HCT116 (cell line): ENCODE data around the gene SIAH2.

ENCODE experiments used
- EZH2 ChIP-seq: fragments of 200-600 bp; sonication (generic); IDR thresholded peaks from 2 replicates; pipeline ENCODE4 v1.6.1; 2017; ENCODE audit warnings: antibody characterized with exemption, mixed run types
- TF ChIP-seq, protein P1 (sequence below), 3 experiments: fragments of 200-600 bp in 1 of 3; sonication (generic) in 1 of 3; IDR thresholded peaks in 2 of 3; conservative IDR thresholded peaks in 1 of 3; 2 replicates each; pipeline ENCODE4 v1.5.1; 2012 to 2017; ENCODE audit warnings: low read depth in 2 of 3, low read length in 2 of 3, antibody characterized with exemption in 1 of 3, borderline replicate concordance in 1 of 3, control low read depth in 1 of 3, mild to moderate bottlenecking in 1 of 3, mixed read lengths in 1 of 3, mixed run types in 1 of 3, moderate library complexity in 1 of 3; ENCODE audit not compliant: insufficient read depth in 1 of 3

- no peak for TF ChIP-seq EZH2
- TF ChIP-seq, protein P1, sequence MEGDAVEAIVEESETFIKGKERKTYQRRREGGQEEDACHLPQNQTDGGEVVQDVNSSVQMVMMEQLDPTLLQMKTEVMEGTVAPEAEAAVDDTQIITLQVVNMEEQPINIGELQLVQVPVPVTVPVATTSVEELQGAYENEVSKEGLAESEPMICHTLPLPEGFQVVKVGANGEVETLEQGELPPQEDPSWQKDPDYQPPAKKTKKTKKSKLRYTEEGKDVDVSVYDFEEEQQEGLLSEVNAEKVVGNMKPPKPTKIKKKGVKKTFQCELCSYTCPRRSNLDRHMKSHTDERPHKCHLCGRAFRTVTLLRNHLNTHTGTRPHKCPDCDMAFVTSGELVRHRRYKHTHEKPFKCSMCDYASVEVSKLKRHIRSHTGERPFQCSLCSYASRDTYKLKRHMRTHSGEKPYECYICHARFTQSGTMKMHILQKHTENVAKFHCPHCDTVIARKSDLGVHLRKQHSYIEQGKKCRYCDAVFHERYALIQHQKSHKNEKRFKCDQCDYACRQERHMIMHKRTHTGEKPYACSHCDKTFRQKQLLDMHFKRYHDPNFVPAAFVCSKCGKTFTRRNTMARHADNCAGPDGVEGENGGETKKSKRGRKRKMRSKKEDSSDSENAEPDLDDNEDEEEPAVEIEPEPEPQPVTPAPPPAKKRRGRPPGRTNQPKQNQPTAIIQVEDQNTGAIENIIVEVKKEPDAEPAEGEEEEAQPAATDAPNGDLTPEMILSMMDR (IDR thresholded peaks at IDR 0.05 in 2 of 3, conservative IDR thresholded peaks at IDR 0.05 in 1 of 3; ENCODE audit: borderline replicate concordance in 1 of 3, insufficient read depth in 1 of 3, low read depth in 2 of 3, low read length in 2 of 3) = no peak
Measured at GRCh38 chr3:150763122-150763840, at the start of gene SIAH2.
